GM10248 (cell line): ENCODE results near the gene IRF2.

ENCODE experiments used
- CTCF ChIA-PET: fragments of 300-600 bp; sonication (Branson Sonifier 250); formaldehyde crosslinking; extraction: SDS; loops from one replicate; lab custom pipeline; 2021; ENCODE audit warnings: antibody characterized with exemption; lab: Yijun Ruan, JAX
- POLR2A ChIA-PET: fragments of 350-650 bp; sonication (Branson Sonifier 250); formaldehyde crosslinking; extraction: SDS; loops from one replicate; lab custom pipeline; 2020; ENCODE audit warnings: antibody characterized with exemption; lab: Yijun Ruan, JAX
- DNase-seq: peaks from one replicate; pipeline ENCODE4 v3.0.0; 2012; ENCODE audit errors: extremely low spot score
- TF ChIP-seq, protein P1 (sequence below): IDR thresholded peaks from 2 replicates; pipeline ENCODE4 v1.5.1; 2012; ENCODE audit warnings: mild to moderate bottlenecking, low read depth; ENCODE audit errors: extremely low read depth, missing control alignments, control extremely low read depth

IRF2 gene

DNA sequence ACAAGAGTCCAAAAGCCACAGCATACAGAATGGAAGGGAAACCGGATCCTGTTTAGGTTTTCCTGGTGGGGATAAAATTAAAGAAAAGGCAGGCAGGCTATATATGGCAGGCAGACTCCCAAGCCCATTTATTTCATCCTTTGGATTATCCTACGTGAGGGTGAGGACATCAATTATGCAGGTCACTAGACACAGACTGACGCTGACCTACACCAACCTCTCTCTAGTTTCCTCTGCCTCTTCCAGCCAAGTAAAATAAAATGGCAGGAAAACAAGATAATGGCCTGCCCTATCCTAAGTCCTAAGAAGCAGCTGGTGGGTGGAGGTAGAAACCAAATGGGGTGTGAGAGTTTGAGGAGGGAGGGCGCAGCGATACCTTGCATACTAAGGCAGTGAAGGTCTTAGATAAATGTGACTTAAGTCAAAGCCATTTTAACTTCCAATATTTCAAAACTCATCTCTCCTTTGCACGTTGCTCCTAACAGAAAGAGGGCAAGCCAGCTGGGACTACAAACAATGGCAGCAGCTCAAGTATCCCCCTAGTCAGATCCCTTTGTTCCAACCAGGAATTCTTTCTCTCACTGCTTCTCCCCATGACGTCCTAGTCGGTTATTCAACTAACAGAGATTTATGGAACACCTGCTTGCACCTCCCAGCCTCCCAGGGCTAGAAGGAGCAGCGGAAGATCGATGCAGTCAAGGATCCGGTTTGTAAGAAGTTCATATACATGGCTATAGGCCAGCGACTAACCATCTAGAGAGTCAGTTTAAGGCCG lies 72.8 kb downstream of the IRF2 start:
- CTCF ChIA-PET: interaction anchor here (1.4 to 1.6 kb wide), 2 partner anchors 12 to 138 kb away, joined by 3 to 7 read pairs; no protein-coding TSS in a partner anchor
- no peak for DNase-seq
- POLR2A ChIA-PET: no interaction called here
- TF ChIP-seq, protein P1, sequence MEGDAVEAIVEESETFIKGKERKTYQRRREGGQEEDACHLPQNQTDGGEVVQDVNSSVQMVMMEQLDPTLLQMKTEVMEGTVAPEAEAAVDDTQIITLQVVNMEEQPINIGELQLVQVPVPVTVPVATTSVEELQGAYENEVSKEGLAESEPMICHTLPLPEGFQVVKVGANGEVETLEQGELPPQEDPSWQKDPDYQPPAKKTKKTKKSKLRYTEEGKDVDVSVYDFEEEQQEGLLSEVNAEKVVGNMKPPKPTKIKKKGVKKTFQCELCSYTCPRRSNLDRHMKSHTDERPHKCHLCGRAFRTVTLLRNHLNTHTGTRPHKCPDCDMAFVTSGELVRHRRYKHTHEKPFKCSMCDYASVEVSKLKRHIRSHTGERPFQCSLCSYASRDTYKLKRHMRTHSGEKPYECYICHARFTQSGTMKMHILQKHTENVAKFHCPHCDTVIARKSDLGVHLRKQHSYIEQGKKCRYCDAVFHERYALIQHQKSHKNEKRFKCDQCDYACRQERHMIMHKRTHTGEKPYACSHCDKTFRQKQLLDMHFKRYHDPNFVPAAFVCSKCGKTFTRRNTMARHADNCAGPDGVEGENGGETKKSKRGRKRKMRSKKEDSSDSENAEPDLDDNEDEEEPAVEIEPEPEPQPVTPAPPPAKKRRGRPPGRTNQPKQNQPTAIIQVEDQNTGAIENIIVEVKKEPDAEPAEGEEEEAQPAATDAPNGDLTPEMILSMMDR: no peak

DNA sequence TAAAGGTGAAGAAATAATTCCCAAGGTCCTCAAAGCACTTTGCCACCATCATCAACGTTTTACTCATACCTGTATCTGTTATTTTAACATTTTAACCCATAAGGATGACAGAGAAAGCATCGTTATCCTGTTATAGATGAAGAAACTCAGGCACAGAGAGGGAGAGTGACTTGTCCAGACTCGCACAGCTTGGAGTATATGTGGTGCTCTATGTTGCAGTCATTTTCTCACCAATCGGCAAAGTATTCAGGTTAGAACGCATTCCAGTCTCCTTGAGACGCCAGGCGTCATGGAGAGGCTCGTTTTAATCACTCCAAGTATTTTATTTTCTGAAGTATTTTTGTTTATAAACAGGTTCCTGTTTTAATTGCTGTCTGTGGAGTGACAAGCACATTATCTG lies 73.5 kb downstream of the IRF2 start:
- TF ChIP-seq, protein P1: no peak

DNA sequence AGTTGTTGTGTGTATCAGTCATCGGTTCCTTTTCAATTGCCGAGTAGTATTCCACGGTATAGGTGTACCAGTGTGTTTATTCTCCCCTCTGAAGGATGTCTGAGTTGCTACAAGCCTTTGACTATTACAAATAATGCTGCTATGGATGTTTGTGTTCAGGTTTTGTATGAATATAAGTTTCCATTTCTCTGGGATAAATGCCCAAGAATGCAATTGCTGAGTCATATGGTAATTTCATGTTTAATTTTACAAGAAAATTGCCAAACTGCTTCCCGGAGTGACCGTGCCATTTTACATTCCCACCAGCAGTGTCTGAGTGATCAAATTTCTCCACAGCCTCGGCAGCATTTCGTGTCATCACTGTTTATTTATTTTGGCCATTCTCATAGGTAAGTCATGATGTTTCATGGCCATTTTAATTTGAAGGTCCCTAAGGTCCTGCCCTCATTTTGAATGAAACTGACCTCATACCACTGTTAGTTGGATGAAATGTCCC lies 73.9 kb downstream of the IRF2 start:
- CTCF ChIA-PET: no interaction called here
- POLR2A ChIA-PET: no interaction called here
- no peak for DNase-seq
- TF ChIP-seq, protein P1: no peak

More for the DNA sequence above, 73.5 kb downstream of the IRF2 start:
- POLR2A ChIA-PET: no interaction called here
- no peak for DNase-seq
- CTCF ChIA-PET: interaction anchor here (1.4 kb wide), 1 partner anchor 13 kb away, joined by 3 read pairs; no protein-coding TSS in a partner anchor

DNA sequence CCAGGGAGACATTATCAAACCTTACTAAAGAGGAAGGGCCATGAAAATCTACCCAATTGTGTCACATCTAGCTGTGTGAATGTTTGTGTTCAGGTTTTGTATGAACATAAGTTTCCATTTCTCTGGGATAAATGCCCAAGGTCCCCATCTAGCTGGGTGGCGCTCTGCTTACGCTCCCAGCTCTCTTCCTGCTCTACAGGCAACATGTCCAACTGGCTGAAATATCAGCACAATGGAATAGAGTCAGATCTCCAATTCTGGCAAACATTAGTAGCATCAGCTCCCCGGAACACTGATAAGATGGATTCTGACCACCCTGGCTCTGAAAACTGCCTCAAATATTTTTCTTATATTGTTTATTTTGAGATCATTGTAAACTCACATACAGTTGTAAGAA lies 74.8 kb downstream of the IRF2 start:
- TF ChIP-seq, protein P1: no peak
- ChIA-PET CTCF (interaction anchor here (0.8 kb wide), 1 partner anchor 9 kb away, joined by 3 read pairs; no protein-coding TSS in a partner anchor), POLR2A (no interaction called here)
- DNase-seq: no peak

DNA sequence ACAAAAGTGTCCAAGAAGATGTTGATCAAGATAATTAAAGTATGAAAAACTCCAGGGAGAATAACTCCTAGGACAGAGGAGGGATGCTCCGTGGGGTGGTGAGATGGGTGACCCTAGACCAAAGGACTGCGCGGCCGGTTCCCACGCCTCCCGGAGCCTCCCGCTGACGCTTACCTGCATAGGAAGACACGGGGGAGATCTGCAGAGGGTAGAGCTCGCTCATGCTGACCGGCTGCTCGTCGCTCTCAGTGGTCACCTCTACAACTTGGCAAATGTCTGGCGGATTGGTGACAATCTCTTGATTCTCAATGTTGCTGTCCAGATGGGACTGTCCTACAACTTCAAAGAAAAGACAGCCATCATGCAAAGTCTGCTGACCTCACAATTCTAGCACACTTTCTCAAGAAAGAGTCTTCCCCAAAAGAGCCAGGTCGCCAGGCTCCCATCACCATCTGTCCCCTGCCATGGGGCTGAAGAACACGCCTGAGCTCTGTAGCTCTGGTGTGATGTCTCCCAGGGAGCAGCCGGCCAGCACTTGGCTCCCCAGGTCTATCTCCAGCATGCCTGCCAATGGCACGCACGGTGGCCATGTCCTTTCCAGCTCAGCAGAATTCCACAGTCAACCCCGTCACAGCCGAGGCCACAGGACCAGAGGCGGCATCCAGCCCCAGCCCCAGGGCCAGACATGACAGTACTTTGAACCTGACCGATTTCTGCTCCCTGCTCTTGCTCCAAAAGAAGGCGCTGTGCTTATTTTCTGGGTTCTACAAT lies 75.4 kb downstream of the IRF2 start:
- ChIA-PET CTCF (no interaction called here), POLR2A (no interaction called here)
- TF ChIP-seq, protein P1: no peak
- DNase-seq: no peak

DNA sequence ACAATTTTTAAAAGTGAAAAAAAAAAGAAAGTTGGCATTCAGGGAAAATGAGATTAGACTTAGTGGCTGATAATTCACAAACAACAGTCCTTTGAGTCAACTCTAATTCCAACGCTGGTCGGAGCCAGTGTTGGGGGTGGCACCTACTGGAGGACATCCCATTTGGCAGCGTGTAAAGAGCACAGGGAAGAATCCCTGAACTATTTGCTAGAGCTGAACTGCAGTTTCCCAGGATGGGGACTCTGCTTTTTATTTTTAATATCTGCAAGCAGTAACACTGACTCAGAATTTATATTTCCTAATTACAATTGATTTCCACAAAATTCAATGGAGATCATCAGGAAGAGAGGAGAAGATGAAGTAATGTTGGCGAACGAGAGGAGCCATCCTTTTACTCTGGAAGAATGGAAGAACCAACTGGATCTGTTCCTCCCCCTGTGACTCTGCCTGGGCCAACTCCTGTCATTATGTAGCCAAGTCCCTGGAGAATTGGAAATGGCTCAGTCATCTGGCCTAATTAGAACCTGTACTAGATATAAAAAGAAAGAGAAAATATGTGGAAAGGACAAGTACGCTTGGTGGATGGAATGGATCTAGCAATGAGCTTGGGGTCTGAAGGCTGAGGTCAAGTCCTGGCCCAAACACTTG lies 76.7 kb downstream of the IRF2 start:
- ChIA-PET POLR2A (no interaction called here), CTCF (interaction anchor here (1.1 kb wide), 1 partner anchor 20 kb away, joined by 3 read pairs; no protein-coding TSS in a partner anchor)
- TF ChIP-seq, protein P1: no peak
- no peak for DNase-seq
